ENCODE data around the gene TMTC3.

- TF ChIP-seq CTCF (IDR thresholded peaks at IDR 0.05) (no peak), POLR2A (IDR thresholded peaks at IDR 0.05) (no peak)
These were observed 15.0 kb upstream of the TMTC3 start for GRCh38 chr12:88127099-88127498.
